ENCODE measurements around the gene ZNF746.
"Not testable (repeated sequence)": the region's sequence is repeated elsewhere in the genome, so short reads cannot be mapped to it uniquely, and the experiment has no call there.

ZNF746 gene

DNA sequence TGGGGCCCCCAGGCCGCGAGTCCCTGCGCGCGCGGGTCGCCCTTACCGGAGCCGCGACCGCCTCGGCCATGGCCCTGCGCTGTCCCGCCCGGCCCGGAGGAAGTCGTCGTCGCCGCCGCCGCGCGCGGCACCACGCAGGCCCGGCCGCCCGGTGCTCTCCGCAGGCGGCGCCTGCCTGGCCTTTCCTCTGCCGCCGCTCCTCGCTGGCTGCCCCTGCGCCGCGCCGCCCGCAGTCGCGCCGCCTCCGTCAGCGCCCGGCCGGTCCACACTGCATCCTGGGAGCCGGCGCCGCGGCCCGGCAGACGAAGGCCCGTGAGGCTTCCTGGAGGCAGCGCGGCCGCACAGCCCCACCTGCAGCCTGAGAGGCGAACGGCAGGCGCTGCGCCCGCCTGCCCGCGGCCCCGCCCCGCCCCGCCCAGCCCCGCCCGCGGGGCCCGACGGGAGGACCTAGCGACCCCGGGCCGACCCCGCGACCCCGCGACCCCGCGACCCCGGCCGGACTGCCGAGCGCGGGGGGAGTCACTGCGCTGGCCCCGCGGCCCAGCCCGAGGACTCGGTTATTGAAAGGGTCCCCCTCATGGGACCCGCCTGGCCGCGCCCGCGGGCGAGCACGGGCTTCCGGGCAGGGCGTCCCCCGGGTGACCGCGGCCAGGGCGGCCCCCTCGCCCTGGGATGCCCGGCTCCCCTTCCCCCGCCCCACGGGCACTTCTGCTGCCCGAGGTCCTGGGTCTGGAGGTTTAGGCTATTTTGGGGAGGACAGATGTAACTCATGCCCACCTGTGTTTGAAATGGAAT, at the start of gene ZNF746:
ZNF746 (minus strand) TSS at position 343 of the 795 bp plus-strand sequence; CDS start at position 70, 273 bp downstream.
- peak; percentile 67 for DNase-seq (ENCODE audit: low read depth)

DNA sequence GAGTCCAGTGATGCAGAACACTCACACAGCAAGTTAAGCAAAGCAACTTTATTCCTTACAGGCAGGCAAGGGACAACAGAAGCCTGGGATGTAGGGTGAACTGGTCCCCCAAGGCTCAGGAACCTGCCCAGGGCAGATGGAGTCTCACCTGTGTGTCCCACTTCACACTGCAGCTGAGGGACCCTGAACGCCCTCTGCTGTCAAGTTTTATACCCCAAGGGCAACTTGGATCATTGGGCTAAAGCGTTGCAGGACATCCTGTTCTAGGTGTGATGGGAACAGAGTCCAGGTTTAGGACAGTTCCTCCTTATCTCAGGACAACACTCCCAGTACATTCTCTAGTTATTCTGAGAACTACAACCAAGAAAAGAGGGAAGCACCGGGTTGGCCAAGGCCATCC, 49.5 kb upstream of the ZNF746 start:
- DNase-seq (ENCODE audit: low read depth): no peak

DNA sequence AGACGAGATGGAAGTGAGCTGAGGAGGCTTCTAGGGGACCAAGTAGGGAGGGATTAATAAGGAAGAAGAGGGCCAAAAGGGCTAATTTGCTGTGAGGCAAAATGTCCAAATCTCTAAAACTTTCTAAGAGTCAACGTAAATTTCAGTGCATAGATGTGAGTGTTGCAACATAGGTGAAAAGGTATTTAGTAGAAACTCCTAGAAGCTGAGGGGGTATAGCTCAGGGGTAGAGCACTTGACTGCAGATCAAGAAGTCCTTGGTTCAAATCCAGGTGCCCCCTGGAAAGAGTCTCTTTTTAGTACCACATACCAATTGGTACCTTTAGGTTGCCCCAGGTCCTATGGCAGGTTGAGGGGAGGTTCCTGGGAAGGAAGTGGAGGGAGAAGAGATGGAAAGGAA, 48.7 kb upstream of the ZNF746 start:
- DNase-seq (ENCODE audit: low read depth): no peak

GRCh38 chr7:149544028-149544427, 46.4 kb upstream of the ZNF746 start:
- no peak for DNase-seq (ENCODE audit: low read depth)

GRCh38 chr7:149532654-149533053, 35.0 kb upstream of the ZNF746 start:
- DNase-seq (ENCODE audit: low read depth): no peak

DNA sequence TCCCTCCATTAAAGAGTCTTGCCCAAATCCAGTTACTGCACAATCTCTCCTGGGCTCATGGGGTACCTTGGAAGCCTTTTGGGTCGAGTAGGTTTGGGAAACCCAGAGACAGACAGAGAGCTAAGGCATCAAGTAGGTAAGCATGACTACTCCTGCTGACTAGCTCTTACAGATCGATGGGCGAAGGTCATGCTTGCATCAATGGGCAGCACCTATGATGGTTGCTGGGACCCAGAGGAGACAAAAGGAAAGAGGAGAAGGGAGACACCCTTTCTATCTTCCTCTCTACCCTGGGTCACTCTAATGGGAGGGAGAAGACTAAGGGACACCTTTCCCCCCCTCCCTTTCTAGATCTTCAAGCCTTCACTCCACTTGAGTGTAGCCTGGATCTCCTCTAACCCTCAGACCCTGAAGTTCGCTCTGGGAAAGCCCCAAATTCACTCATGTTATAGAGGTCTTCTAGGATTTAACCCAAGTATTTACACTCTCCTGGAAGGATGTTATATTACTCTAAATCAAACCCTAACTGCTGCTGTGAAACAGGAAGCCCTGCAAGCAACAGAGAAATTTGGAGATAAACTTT, 31.6 kb upstream of the ZNF746 start:
- no peak for DNase-seq (ENCODE audit: low read depth)

DNA sequence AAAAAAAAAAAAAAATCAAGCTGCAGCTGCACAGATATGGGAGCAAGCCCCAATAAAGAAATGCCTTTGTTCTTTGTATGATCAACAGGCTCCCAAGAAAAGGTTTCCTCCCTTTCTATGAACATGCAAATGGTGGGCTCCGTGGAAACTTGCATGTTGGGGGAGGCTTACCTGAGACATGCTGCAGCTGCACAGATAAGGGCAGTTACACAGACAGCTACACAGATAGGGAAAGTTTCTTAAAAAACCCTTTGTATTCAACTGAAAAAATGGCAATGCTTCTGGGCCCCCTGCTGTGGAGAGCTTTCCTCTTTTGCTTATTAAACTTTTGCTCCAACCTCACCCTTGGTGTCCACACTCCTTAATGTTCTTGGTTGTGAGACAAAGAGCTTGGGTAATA, 29.8 kb upstream of the ZNF746 start:
- DNase-seq (ENCODE audit: low read depth): no peak

- no peak for DNase-seq (ENCODE audit: low read depth)
Observed at GRCh38 chr7:149525280-149525679, 27.7 kb upstream of the ZNF746 start.

DNA sequence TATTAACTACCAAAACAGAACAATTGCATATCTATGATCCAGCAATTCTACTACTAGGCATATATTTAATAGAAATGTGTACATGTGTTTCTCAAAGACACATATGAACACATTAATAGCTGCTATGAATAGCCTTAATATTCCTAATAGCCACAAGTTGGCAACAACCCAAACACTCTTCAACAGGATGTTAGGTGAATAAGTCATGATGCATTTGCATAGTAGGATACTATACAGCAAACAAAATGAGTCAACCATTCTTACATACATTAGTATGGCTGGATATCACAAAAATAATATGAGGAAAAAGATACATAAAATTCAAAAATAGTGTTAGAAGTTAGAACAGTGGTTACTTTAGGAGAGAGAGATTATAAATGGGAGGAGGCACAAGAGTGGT, 26.8 kb upstream of the ZNF746 start:
- no peak for DNase-seq (ENCODE audit: low read depth)

DNA sequence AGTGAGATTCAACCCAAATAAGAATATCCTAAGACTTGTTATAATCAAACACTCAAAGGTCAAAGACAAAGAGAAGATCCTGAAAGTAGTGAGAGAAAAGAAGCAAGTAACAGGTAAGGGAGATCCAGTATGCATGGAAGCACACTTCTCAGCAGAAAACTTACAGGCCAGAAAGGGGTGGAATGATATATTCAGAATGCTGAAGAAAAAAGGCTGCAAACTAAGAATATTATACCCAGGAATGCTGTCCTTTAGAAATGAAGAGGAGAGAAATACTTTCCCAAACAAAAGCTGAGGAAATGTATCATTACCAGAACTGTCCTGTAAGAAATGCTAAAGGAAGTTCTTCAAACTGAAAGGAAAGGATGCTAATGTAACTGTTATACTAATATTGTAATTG, 12.6 kb upstream of the ZNF746 start:
- DNase-seq (ENCODE audit: low read depth): no peak

- DNase-seq (ENCODE audit: low read depth): no peak
Observed at GRCh38 chr7:149509774-149510173, 12.2 kb upstream of the ZNF746 start.

GRCh38 chr7:149505551-149505950, 7.9 kb upstream of the ZNF746 start:
- no peak for DNase-seq (ENCODE audit: low read depth)

DNA sequence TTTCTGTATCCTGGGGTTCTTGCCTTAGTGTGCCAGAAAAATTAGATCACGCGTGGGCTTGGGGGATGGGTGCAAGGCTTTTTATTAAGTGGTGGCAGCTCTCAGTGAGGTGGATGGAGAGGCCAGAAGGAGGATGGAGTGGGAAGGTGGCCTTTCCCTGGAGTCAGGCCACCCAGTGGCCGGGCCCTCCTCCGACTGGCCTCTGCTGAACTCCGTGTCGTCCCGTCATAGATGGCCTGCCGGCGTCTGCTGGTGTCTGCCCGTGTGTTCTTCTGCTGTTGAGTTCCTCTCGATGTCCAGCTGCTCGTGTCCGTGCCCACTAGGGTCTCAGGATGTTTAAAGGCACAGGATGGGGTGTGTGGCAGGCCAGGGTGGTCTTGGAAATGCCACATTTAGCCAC, 4.0 kb upstream of the ZNF746 start:
- no peak for DNase-seq (ENCODE audit: low read depth)

GRCh38 chr7:149500910-149501309, 3.3 kb upstream of the ZNF746 start:
- no peak for DNase-seq (ENCODE audit: low read depth)

DNA sequence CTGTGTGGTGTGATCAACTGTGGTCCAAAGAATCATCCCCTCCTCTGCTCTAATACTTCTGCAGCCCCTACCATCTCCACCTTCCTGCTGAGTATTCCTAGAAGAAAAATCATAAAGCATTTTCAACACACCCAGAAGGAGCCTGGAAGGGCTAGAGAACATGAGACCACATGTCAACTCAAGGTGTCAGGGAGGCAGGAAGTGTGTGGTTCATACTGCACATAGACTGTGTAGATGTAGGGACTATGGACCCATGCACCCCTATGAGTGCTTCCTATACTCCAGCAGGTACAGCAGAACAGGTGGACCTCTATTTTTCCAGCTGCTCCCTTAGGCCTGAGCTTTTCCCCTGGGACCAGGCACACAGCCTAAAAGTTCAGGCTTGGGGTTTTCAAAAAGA, 2.6 kb upstream of the ZNF746 start:
- DNase-seq (ENCODE audit: low read depth): no peak

GRCh38 chr7:149498811-149499210, 1.2 kb upstream of the ZNF746 start:
- DNase-seq (ENCODE audit: low read depth): no peak

GRCh38 chr7:149496642-149497391, 792 bp downstream of the ZNF746 start:
- DNase-seq (ENCODE audit: low read depth): peak; percentile 44

- no peak for DNase-seq (ENCODE audit: low read depth)
Observed at GRCh38 chr7:149495785-149496641, 1.6 kb downstream of the ZNF746 start.

DNA sequence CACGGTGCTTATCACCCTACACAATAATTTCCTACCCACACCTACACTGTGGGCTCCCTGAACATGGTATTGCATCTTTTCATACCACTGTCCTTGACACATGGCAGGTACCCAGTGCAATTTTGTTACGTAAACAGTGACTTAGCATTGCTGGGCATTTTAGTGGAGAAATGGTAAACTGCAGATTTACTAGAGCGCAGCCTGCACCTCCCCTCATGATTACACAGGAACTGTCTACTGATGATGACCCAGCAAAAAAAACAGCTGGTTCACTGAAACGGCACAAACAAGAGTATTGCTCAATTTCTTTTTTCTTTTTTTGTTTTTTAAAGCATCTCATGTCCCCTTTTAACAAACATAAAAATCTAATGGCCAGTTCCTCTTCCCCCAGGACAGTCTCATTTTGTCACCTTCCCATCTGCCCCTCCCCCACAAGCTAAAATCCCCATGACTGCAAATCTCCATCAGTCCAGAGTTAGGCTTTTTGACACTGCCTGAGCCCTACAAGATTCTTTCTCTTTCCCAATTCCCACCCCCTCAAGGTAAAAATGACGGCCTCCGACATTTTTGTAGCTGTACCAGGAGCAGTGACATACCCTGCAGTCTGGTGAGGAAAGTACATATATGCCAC, 2.8 kb downstream of the ZNF746 start:
- no peak for DNase-seq (ENCODE audit: low read depth)

DNA sequence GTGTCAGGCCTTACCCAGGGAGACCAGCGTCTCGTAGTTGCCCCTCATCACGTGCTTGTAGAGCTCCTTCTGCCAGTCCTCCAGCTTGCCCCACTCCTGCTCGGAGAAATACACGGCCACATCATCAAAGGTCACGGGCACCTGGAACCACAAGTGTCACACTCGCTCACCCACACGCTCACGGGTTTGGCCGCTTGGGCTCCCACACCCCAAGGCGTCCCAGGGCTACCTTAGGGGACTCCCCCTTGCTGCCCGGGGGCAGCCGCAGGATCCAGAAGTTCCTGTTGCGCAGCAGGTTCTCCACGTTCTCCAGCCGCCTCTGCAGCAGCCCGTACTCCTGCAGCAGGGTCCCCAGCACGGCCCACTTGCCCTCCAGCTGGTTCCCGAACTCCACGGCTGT, 3.6 kb downstream of the ZNF746 start:
- DNase-seq (ENCODE audit: low read depth): not testable (repeated sequence)

GRCh38 chr7:149493366-149493765, 4.2 kb downstream of the ZNF746 start:
- DNase-seq (ENCODE audit: low read depth): no peak
